ENCODE data around the gene HIC2.
"Not testable (repeated sequence)": the region's sequence is repeated elsewhere in the genome, so short reads cannot be mapped to it uniquely, and the experiment has no call there.

DNA sequence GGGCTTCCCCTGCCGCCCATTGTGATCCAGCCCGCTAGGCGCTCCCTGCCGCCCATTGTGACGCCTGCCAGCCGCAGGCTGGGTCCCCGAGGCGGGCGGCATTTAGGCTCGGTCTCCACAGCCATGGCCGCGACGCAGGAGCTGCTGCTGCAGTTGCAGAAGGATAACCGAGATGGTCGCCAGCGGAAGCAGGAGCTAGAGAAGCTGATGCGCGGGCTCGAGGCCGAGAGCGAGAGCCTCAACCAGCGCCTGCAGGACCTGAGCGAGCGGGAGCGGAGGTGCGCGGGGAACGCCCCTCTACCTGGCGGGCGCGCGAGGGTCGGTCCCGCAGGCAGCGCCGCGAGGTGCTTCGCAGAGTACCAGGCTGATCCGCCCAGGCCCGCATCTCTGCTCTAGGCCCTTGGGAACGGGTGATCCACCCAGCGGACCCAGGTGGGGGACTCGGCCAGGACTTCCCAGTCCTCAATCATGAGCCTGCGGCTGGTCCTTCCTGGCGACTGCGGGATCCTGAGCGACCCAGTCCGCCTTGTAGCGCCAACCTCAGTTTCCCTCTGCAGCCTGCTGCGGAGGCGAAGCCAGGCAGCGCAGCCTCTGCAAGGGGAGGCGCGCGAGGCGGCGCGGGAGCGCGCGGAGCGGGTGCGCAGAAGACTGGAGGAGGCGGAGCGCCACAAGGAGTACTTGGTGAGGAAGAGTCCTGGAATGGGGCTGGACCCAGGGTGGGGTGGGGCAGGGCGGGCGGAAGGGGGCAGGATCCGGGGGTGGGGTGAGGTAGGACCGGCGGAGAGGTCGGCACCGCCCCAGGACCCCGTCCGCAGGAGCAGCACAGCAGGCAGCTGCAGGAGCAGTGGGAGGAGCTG lies 50.4 kb downstream of the HIC2 start, which contains the start of gene TMEM191C:
- not testable (repeated sequence) for TF ChIP-seq RAD51 (IDR thresholded peaks at IDR 0.05; ENCODE audit: borderline replicate concordance); EHMT2 (IDR thresholded peaks at IDR 0.05; ENCODE audit: borderline replicate concordance, low read depth, low read length); NFIC (IDR thresholded peaks at IDR 0.05; ENCODE audit: low read length); RORA (CRISPR knock-in tag; IDR thresholded peaks at IDR 0.05); NR2C2 (CRISPR knock-in tag; IDR thresholded peaks at IDR 0.05; ENCODE audit: borderline replicate concordance); TCF7 (IDR thresholded peaks at IDR 0.05; ENCODE audit: low read depth); ZFP37 (CRISPR knock-in tag; IDR thresholded peaks at IDR 0.05; ENCODE audit: borderline replicate concordance); EP300 (IDR thresholded peaks at IDR 0.05; ENCODE audit: low read depth in 2 of 2, low read length in 2 of 2); EP300 (CRISPR knock-in tag; IDR thresholded peaks at IDR 0.05; ENCODE audit: borderline replicate concordance); RXRB (CRISPR knock-in tag; IDR thresholded peaks at IDR 0.05; ENCODE audit: borderline replicate concordance)
- TF ChIP-seq, protein P1, sequence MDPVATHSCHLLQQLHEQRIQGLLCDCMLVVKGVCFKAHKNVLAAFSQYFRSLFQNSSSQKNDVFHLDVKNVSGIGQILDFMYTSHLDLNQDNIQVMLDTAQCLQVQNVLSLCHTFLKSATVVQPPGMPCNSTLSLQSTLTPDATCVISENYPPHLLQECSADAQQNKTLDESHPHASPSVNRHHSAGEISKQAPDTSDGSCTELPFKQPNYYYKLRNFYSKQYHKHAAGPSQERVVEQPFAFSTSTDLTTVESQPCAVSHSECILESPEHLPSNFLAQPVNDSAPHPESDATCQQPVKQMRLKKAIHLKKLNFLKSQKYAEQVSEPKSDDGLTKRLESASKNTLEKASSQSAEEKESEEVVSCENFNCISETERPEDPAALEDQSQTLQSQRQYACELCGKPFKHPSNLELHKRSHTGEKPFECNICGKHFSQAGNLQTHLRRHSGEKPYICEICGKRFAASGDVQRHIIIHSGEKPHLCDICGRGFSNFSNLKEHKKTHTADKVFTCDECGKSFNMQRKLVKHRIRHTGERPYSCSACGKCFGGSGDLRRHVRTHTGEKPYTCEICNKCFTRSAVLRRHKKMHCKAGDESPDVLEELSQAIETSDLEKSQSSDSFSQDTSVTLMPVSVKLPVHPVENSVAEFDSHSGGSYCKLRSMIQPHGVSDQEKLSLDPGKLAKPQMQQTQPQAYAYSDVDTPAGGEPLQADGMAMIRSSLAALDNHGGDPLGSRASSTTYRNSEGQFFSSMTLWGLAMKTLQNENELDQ (CRISPR knock-in tag; IDR thresholded peaks at IDR 0.05; ENCODE audit: borderline replicate concordance): not testable (repeated sequence)
- TF ChIP-seq, protein P2, sequence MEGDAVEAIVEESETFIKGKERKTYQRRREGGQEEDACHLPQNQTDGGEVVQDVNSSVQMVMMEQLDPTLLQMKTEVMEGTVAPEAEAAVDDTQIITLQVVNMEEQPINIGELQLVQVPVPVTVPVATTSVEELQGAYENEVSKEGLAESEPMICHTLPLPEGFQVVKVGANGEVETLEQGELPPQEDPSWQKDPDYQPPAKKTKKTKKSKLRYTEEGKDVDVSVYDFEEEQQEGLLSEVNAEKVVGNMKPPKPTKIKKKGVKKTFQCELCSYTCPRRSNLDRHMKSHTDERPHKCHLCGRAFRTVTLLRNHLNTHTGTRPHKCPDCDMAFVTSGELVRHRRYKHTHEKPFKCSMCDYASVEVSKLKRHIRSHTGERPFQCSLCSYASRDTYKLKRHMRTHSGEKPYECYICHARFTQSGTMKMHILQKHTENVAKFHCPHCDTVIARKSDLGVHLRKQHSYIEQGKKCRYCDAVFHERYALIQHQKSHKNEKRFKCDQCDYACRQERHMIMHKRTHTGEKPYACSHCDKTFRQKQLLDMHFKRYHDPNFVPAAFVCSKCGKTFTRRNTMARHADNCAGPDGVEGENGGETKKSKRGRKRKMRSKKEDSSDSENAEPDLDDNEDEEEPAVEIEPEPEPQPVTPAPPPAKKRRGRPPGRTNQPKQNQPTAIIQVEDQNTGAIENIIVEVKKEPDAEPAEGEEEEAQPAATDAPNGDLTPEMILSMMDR (CRISPR knock-in tag; IDR thresholded peaks at IDR 0.05): not testable (repeated sequence)
- TF ChIP-seq, protein P3, sequence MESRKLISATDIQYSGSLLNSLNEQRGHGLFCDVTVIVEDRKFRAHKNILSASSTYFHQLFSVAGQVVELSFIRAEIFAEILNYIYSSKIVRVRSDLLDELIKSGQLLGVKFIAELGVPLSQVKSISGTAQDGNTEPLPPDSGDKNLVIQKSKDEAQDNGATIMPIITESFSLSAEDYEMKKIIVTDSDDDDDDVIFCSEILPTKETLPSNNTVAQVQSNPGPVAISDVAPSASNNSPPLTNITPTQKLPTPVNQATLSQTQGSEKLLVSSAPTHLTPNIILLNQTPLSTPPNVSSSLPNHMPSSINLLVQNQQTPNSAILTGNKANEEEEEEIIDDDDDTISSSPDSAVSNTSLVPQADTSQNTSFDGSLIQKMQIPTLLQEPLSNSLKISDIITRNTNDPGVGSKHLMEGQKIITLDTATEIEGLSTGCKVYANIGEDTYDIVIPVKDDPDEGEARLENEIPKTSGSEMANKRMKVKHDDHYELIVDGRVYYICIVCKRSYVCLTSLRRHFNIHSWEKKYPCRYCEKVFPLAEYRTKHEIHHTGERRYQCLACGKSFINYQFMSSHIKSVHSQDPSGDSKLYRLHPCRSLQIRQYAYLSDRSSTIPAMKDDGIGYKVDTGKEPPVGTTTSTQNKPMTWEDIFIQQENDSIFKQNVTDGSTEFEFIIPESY (CRISPR knock-in tag; IDR thresholded peaks at IDR 0.05): not testable (repeated sequence)

All from HepG2 (cell line).